Transverse colon (tissue), 4 donors: ENCODE data around the gene NR2F1-AS1. TPM values are rescaled to one million over a fixed set of nuclear protein-coding genes. Genes with fewer than 3 reads are reported as not detected.

Experiments
- DNase-seq: peaks from one replicate; pipeline ENCODE4 v3.0.0-alpha.2; 2019
- H3K27ac ChIP-seq, 4 donors: fragments of 200-600 bp; sonication (generic); 2 replicates each; pipeline ENCODE4 v1.5.1; 2016 to 2018; ENCODE audit warnings: inconsistent platforms in 4 of 4
- H3K27me3 ChIP-seq: fragments of 200-600 bp; sonication (generic); 2 replicates; pipeline ENCODE4 v1.5.1; 2017; ENCODE audit warnings: inconsistent platforms
- H3K36me3 ChIP-seq, 4 donors: fragments of 200-600 bp; sonication (generic); 2 replicates each; pipeline ENCODE4 v1.5.1; 2017 to 2019; ENCODE audit warnings: inconsistent platforms in 4 of 4
- H3K4me1 ChIP-seq, 4 donors: fragments of 200-600 bp; sonication (generic); 2 replicates each; pipeline ENCODE4 v1.5.1; 2017 to 2020; ENCODE audit warnings: inconsistent platforms in 4 of 4
- H3K4me3 ChIP-seq, 4 donors: fragments of 200-600 bp; sonication (generic); 1 replicate in 1 of 4; 2 replicates in 3 of 4; pipeline versions ENCODE4 v1.5.1 to v1.6.1; 2017 to 2019; ENCODE audit warnings: inconsistent platforms in 4 of 4
- H3K9me3 ChIP-seq, 2 donors: fragments of 200-600 bp; sonication (generic); 2 replicates each; pipeline ENCODE4 v1.5.1; 2017 to 2019; ENCODE audit warnings: inconsistent platforms in 2 of 2
- CTCF ChIP-seq, 5 experiments: fragments of 200-600 bp in 3 of 5; fragments of 450-650 bp in 2 of 5; sonication (generic) in 3 of 5; IDR thresholded peaks; 1 replicate in 2 of 5; 2 replicates in 3 of 5; pipeline ENCODE4 v1.5.1; 2016 to 2017; ENCODE audit warnings: antibody characterized with exemption in 5 of 5, inconsistent platforms in 3 of 5, mild to moderate bottlenecking in 2 of 5, moderate library complexity in 1 of 5
- EP300 ChIP-seq: sonication (generic); formaldehyde crosslinking; IDR thresholded peaks from one replicate; pipeline ENCODE4 v1.6.1; 2017; ENCODE audit warnings: antibody characterized with exemption, low read depth
- POLR2A ChIP-seq: fragments of 450-650 bp; IDR thresholded peaks from one replicate; pipeline ENCODE4 v1.6.1; 2016; ENCODE audit warnings: antibody characterized with exemption, mild to moderate bottlenecking, moderate library complexity
- POLR2AphosphoS5 ChIP-seq, 3 donors: sonication (generic); formaldehyde crosslinking; IDR thresholded peaks; one replicate each; pipeline ENCODE4 v1.6.1; 2016; ENCODE audit warnings: antibody characterized with exemption in 3 of 3
- WGBS, 2 donors: methylation state at CpG; one replicate each; pipeline ENCODE4 v1.1.5; 2018; ENCODE audit warnings: low coverage in 1 of 2; 5-methylcytosine and 5-hydroxymethylcytosine counted together
- in situ Hi-C, 4 donors: fragments of 200-750 bp; cut with MboI; loops; one replicate each; pipeline versions ENCODE4 v1.15.0 to v1.15.1; 2017; ENCODE audit warnings: low sequenced_read_pairs in 3 of 4, low pct_ligation_motif_present in 1 of 4, low pct_unique_long_range_greater_than_20kb in 1 of 4
- intact Hi-C: fragments of 100-400 bp; cut with DNase I; formaldehyde crosslinking; loops from one replicate; pipeline ENCODE4 v1.15.1; 2023; ENCODE audit warnings: low total_unique reads
- total RNA-seq, 4 donors: library from RNA; depleted of rRNA; stranded (reverse); fragments of >200 nt; gene quantifications; one replicate each; pipeline ENCODE4 v1.1.0, GENCODE V29; 2016

The NR2F1-AS1 gene
- total RNA-seq, 4 donors from 2014 or later, result 1.2 to 3.7 (median 2.2) TPM

- in situ Hi-C loops, result loop anchor here in 3 of 4 donors (25.0 kb wide), 2 partner anchors 203 to 328 kb away; no protein-coding TSS in a partner anchor
Measured at GRCh38 chr5:93583768-93584595, 3.0 kb upstream of the NR2F1-AS1 start.

GRCh38 chr5:93583439-93583767 is 2.4 kb upstream of the NR2F1-AS1 start:
- Histone ChIP-seq H3K36me3 (no peaks in the 10 kb centered on the region), H3K4me1 (peaks cover 9 to 62% (median 40%) of the 10 kb centered on the region in 4 donors), H3K9me3 (no peaks in the 10 kb centered on the region), H3K27ac (peak overlapping the region; percentile 33 to 65 (median 54)), H3K4me3 (peak overlapping the region; percentile 19 to 55 (median 50)), H3K27me3 (peaks cover 93% of the 10 kb centered on the region)
- in situ Hi-C loops (loop anchor here in 3 of 4 donors (25.0 kb wide), 2 partner anchors 204 to 329 kb away; no protein-coding TSS in a partner anchor), intact Hi-C loops (loop anchor here (10.0 kb wide), 1 partner anchor 221 kb away; no protein-coding TSS in a partner anchor)
- TF ChIP-seq POLR2A, result no peak
- TF ChIP-seq CTCF (IDR thresholded peaks at IDR 0.05), result no peak
- TF ChIP-seq EP300, result no peak
- no peak for TF ChIP-seq POLR2AphosphoS5 (IDR thresholded peaks at IDR 0.05)
- WGBS, 2 donors, result 0 to 3% methylated on average over 4 of the region's 4 CpGs
- no peak for DNase-seq

More at GRCh38 chr5:93583768-93584595, 3.0 kb upstream of the NR2F1-AS1 start:
- Histone ChIP-seq H3K4me3 (peak overlapping the region; percentile 25 to 55 (median 50)), H3K27ac (peak overlapping the region; percentile 33 to 65 (median 54)), H3K9me3 (no peaks in the 10 kb centered on the region), H3K36me3 (no peaks in the 10 kb centered on the region), H3K4me1 (peaks cover 9 to 57% (median 37%) of the 10 kb centered on the region in 4 donors), H3K27me3 (peaks cover 93% of the 10 kb centered on the region)
- intact Hi-C loops, result loop anchor here (10.0 kb wide), 1 partner anchor 221 kb away; no protein-coding TSS in a partner anchor
- TF ChIP-seq POLR2AphosphoS5 (IDR thresholded peaks at IDR 0.05), result no peak
- TF ChIP-seq EP300, result no peak
- TF ChIP-seq CTCF (IDR thresholded peaks at IDR 0.05), result no peak
- TF ChIP-seq POLR2A, result no peak
- 1 to 2% methylated on average over 7 to 96 of the region's 110 CpGs for WGBS, 2 donors
- DNase-seq, result no peak

GRCh38 chr5:93582677-93583438 is 1.8 kb upstream of the NR2F1-AS1 start, which contains the start of gene NR2F1:
NR2F1 (plus strand) TSS chr5:93583222; CDS start chr5:93585024, 1,802 bp downstream.
- H3K4me1 ChIP-seq, result peaks cover 9 to 60% (median 40%) of the 10 kb centered on the region in 4 donors
- intact Hi-C loops (loop anchor here (10.0 kb wide), 1 partner anchor 222 kb away; no protein-coding TSS in a partner anchor), in situ Hi-C loops (loop anchor here in 3 of 4 donors (25.0 kb wide), 2 partner anchors 204 to 329 kb away; no protein-coding TSS in a partner anchor)
- H3K27ac ChIP-seq, result peak within 1 kb of the TSS; percentile 53 to 65 (median 54)
- H3K4me3 ChIP-seq, result peak within 1 kb of the TSS; percentile 19 to 55 (median 50)
- H3K36me3 ChIP-seq, result no peaks in the 10 kb centered on the region
- 0 to 4% methylated on average over 3 to 21 of the region's 21 CpGs for WGBS, 2 donors
- TF ChIP-seq POLR2A (peak; percentile 27), EP300 (no peak), CTCF (IDR thresholded peaks at IDR 0.05) (peak in 4 of 5 experiments; percentile 11 to 82 (median 46)), POLR2AphosphoS5 (IDR thresholded peaks at IDR 0.05) (peak in 1 of 3 donors; percentile 30)
- no peaks in the 10 kb centered on the region for H3K9me3 ChIP-seq
- peak; percentile 55 for DNase-seq
- peaks cover 94% of the 10 kb centered on the region for H3K27me3 ChIP-seq

GRCh38 chr5:93582167-93582462 is 1.1 kb upstream of the NR2F1-AS1 start:
- Histone ChIP-seq H3K36me3 (no peaks in the 10 kb centered on the region), H3K27me3 (peaks cover 94% of the 10 kb centered on the region), H3K27ac (peak overlapping the region; percentile 53 to 65 (median 54)), H3K4me1 (peaks cover 9 to 56% (median 40%) of the 10 kb centered on the region in 4 donors), H3K9me3 (no peaks in the 10 kb centered on the region), H3K4me3 (peak overlapping the region in 1 of 4 donors; percentile 55)
- intact Hi-C loops (loop anchor here (10.0 kb wide), 1 partner anchor 223 kb away; no protein-coding TSS in a partner anchor), in situ Hi-C loops (loop anchor here in 3 of 4 donors (25.0 kb wide), 2 partner anchors 205 to 330 kb away; no protein-coding TSS in a partner anchor)
- no peak for DNase-seq
- no peak for TF ChIP-seq EP300
- no peak for TF ChIP-seq CTCF (IDR thresholded peaks at IDR 0.05)
- TF ChIP-seq POLR2A, result no peak
- TF ChIP-seq POLR2AphosphoS5 (IDR thresholded peaks at IDR 0.05), result no peak
- 2 to 7% methylated on average over 2 of the region's 2 CpGs for WGBS, 2 donors
